SU-DHL-6 (cell line): Measurements from ENCODE around the gene FANCL.
"Not testable (repeated sequence)": the region's sequence is repeated elsewhere in the genome, so short reads cannot be mapped to it uniquely, and the experiment has no call there.

ENCODE experiments used
- EZH2phosphoT487 ChIP-seq: fragments of 200-600 bp; sonication (generic), shearing (Covaris generic); conservative IDR thresholded peaks from 2 replicates; pipeline ENCODE4 v1.6.1; 2018; ENCODE audit warnings: mild to moderate bottlenecking, antibody characterized with exemption, low read length, moderate library complexity, mixed read lengths
- TF ChIP-seq, protein P1 (sequence below): fragments of 200-600 bp; sonication (generic); IDR thresholded peaks from one replicate; pipeline ENCODE4 v1.5.1; 2017; ENCODE audit warnings: antibody characterized with exemption, mild to moderate bottlenecking, low read length, moderate library complexity; ENCODE audit not compliant: insufficient read depth, poor library complexity, severe bottlenecking

DNA sequence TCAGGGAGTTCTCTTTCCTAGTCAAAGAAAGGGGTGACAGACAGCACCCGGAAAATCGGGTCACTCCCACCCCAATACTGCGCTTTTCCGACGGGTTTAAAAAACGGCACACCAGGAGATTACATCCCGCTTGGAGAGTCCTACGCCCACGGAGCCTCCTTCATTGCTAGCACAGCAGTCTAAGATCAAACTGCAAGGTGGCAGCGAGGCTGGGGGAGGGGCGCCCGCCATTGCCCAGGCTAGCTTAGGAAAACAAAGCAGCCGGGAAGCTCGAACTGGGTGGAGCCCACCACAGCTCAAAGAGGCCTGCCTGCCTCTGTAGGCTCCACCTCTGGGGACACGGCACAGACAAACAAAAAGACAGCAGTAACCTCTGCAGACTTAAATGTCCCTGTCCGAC lies 69.3 kb downstream of the FANCL start:
- TF ChIP-seq, protein P1, sequence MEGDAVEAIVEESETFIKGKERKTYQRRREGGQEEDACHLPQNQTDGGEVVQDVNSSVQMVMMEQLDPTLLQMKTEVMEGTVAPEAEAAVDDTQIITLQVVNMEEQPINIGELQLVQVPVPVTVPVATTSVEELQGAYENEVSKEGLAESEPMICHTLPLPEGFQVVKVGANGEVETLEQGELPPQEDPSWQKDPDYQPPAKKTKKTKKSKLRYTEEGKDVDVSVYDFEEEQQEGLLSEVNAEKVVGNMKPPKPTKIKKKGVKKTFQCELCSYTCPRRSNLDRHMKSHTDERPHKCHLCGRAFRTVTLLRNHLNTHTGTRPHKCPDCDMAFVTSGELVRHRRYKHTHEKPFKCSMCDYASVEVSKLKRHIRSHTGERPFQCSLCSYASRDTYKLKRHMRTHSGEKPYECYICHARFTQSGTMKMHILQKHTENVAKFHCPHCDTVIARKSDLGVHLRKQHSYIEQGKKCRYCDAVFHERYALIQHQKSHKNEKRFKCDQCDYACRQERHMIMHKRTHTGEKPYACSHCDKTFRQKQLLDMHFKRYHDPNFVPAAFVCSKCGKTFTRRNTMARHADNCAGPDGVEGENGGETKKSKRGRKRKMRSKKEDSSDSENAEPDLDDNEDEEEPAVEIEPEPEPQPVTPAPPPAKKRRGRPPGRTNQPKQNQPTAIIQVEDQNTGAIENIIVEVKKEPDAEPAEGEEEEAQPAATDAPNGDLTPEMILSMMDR, result not testable (repeated sequence)
- TF ChIP-seq EZH2phosphoT487, result not testable (repeated sequence)
